Fibroblast of skin of left biceps (primary cell): ENCODE measurements around the gene VWA2.

Experiments
- DNase-seq, 2 experiments: peaks; one replicate each; pipeline ENCODE4 v3.0.0-alpha.2; 2013; ENCODE audit warnings: low read depth in 2 of 2

The VWA2 gene

DNA sequence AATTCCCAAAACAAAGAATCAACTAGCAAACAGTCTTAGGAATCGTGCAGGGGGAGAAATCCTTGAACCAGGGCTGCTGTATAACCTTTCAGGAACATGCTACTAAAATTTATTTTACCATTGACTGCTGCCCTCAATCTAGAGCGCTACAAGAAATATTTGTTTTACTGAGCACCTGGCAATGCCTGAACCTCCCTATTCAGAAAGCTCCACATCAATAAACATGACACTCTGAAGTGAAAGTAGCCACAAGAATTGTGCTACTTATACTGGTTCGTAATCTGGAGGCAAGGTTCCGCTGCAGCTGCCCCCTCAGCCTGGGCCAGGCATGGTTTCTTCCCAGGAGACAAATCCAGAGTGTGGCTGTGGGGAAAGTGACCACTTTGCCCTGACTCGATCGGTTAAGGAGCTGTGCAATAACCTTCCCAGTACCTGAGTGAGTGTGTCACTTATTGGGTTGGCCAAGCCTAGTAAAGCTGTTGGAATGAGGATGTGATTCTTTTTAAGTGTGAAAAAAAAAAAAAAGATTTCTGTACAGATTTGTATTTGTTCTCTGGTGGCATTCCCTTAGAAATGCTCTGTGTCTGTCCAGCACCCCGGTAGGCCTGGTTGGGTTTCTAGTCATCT, 7.7 kb downstream of the VWA2 start:
- DNase-seq = no peak

DNA sequence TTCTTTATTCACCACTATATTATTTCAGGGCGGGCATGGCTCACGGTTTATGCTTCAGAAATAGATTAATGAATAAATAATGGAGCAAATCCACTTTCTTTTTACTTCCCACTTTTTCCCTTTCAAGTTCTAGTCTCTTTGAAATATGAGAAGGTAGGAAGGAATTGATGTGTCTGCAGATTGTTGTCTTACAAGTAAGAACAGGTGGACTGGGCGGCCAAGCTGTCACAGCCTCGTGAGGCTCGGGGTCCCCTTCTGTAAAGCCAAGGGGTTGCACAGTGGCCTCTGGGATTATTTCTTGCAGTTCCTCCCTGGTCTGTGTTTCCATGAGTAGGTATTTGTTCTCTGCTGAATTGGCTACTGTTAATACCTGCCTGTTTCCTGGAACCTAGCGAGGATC, 11.2 kb downstream of the VWA2 start:
- DNase-seq = no peak

DNA sequence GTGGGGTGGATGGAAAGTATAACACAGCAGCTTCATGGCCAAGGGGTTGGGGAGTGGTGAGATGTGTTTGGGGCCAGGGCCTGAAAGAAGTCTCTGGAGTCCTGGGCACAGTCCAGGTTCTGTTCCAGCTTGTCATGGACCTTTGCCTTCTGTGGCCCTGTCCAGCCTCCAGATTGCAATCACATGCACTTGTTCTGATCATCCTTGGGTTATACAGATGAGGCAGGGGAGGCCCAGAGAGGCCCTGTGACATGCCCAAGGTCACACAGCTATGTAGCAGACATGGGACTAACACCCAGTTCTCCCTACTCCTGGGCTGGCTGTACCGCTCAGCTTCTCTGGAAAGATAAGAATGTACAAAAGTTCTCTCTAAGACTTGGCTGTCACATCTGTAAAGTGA, 11.7 kb downstream of the VWA2 start:
- no peak for DNase-seq

DNA sequence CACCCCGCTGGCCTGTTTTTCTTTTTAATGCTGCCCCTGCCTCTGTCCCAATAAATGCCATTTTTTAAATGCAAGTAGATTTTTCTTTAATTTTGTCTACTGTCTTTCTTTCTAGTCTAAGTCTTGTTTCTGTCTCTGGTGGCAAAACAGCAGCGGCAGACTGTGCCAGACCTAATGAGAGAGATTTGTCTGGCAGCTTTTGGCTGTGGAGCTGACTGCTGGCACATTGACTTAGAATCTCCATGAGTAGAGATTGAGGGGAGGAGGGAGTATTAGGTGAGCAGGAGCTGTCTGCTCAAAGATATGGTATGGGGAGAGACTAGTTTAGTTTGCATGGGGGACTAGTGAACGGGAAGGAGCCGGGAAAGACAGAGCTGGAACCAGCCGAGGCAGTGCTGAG, 13.0 kb downstream of the VWA2 start:
- DNase-seq = no peak

DNA sequence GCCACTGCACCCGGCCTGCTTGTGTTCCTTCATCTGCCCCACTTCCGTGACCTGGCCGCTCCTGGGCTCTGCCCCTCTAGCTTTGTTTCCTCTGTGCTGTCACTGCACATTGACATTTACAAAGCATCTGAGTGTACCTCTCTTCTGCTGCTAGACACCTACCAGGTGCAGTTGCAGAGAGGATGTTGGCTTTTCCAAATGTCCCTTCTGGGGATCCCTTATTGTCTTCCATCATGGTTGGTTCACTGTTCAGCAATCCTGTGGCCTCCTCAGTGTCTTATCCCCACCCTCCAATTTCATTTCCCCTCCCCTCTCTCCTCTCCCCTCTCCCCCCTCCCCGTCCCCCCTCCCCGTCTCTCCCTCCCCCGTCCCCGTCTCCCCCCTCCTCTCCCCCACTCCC, 13.8 kb downstream of the VWA2 start:
- DNase-seq = no peak

DNA sequence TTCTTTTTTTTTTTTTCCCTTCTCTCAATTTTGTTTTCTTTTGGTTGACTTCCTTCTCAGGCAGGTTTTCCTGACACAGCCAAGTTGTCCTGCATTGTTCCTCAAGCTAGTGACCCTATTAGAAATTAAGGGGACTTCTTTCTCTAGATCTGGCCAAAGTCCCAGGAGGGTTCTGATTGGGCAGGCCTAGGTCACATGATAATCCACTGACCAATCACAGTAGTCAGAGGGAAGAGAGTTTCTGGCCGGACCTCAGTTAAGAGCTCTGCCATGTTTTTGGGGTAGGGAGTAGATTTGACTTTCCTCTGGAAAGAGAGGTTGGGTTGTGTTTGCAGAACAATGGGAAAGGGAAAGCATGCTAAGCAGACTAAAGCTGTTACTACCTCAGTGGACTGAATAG, 16.2 kb downstream of the VWA2 start:
- no peak for DNase-seq

DNA sequence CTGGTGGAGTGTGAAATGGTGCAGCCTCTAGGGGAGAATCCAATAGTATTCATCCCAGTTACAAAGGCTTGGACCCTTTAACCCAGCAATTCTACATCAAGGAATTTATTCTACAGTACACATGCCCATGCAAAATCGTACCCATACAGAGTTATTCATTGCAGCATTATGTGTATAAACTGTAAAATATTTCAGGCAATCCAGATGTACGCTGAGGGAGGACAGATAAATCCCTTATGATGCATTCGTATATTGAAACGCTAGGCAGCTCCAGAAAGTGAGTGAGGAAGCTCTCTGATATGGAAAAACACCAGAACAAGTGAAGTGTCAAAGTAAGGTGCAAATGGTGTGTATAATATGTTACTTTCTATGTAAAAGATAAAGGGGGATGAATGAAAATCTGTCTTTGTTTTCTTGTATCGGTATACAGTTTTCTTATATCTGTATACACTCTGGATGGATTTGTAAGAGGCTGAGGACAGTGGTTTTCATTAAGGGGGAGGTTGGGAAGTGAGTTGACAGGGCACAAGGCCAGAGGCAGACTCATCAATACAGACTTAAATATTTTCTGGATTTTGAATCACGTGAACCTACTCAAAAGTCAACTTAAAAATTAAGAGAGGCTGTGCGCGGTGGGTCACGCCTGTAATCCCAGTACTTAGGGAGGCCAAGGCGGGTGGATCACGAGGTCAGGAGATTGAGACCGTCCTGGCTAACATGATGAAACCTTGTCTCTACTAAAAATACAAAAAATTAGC, 17.1 kb downstream of the VWA2 start:
- DNase-seq = no peak

DNA sequence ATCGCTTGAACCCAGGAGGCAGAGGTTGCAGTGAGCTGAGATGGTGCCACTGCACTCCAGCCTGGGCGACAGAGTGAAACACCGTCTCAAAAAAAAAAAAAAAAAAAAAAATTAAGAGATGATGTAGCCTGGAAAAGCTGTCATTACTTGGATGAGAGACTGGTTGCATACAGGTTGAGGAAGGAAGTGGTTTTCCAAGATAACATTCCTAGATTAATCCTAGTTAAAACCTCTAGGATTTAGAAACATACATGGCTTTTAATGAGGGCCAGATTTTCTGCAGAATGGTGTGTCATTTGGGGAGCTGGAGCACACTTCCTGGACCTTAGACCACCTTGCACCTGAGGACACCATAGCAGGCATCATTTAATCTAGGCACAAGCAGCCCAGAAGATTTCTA, 17.8 kb downstream of the VWA2 start:
- no peak for DNase-seq

DNA sequence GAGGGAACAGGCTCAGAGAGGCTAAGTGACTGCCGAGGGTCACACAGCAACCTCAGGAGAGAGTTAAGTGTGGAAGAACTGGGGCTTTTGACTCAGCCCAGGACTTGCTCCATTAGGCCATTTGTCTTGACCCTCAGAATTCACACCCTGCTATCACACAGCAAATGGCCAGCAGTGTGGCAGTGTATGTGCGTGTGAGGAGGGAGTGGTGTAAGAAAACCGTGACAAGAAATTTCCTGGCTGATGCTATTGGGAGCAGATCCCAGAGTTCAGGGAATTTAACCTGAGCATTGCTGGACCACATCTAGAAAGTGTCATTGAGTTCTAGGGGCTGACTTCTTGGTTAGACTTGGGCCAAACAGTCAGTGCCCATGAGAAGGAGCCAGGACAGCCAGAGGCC, 18.4 kb downstream of the VWA2 start:
- no peak for DNase-seq

DNA sequence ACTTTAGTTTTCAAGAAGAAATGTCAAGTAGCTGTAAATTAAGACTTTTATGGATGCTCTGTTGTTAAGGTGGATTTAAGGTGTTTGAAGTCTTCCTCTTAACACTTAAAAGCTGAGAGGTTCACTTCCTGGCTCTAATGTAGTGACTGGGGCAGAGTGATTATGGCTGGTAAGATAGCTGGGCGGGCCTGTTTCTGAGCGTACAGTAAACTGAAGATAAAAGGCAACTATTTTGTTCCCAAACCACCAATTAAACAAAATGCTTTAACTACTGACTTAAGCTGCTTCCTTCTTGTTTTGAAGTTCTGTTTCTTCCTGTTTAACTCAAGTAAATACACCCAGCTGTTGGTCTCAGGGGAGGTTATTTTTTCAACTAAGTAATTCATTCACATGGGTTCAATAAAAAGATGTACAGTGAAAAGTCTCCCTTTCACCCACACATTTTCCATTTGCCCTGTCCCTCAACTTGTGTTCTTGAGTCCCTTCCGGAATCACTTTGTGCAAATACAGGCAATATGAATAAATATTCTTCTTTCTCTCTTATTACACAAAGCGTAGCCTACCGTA, 19.3 kb downstream of the VWA2 start:
- no peak for DNase-seq

DNA sequence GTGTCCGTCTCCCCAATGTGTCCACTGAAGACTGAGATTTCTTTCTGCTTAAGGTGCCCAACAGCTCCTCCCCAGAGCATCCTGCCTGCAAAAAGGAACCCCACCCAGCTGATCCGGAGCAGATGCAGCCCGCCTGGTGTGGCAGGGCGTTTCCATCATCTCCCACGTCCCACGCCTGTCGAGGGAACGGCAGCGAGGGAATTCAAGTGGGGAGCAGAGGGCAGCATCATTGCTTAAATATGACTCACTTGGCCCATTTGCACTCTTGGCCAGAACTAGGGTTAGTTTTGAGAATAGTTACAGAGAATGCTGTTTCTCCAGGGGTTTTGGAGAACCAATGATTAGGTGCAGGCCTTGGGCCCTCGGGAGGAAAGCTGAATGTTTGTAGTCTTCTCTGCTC, 20.8 kb downstream of the VWA2 start:
- DNase-seq = no peak

DNA sequence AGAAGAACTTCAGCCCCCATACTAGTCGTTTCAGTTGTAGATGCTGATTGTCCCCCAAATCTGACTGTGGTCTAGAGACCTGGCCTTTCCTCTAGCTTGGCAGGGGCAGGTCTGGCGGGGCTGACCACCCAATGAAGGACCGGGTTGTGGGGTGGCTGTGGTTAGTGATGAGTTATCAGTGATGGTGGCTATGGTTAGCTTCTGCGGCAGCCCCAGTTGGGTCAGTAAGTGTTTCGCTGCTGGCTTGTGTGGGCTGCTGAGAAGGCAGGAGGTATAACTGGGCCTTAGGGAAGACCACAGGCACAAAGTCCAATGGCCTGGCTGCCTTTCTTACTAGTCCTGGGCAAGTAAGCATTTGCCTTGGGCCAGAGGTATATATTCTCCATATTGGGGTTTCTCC, 21.3 kb downstream of the VWA2 start:
- DNase-seq = no peak

DNA sequence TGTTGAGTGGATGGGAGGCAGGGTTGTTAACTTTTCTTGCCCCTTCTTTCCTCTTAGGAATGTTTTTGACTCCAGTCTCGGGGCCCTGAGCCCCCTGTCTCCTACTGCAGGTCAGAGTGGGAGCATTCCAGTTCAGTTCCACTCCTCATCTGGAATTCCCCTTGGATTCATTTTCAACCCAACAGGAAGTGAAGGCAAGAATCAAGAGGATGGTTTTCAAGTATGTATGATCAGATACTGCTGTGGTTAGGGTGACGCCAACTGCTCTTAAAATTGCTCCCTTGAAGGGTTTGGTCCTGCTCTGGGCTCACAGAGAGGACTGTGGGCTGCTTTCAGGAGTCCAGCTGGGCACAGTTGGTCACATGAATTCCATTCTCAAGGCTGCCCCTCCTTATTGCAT, 22.0 kb downstream of the VWA2 start:
- DNase-seq = no peak

DNA sequence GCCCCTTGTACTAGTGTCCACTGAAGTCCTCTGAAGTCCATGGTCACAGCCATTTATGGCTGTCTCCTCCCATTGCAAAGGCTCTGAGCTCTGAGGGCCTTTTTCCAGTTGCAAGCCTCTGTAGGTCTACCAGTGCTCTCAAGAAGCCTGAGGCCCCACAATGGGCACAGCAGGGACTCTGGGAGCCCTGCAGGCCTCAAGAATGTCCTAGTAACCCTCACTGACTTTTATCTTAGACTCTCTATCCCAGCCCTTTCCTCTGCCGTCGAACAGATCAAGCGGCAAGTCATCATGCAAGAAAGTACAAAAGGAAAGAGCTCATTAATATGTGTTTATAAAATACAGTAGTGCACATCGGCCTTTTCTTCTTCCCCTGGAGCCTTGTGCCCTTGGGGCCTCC, 23.4 kb downstream of the VWA2 start:
- no peak for DNase-seq

DNA sequence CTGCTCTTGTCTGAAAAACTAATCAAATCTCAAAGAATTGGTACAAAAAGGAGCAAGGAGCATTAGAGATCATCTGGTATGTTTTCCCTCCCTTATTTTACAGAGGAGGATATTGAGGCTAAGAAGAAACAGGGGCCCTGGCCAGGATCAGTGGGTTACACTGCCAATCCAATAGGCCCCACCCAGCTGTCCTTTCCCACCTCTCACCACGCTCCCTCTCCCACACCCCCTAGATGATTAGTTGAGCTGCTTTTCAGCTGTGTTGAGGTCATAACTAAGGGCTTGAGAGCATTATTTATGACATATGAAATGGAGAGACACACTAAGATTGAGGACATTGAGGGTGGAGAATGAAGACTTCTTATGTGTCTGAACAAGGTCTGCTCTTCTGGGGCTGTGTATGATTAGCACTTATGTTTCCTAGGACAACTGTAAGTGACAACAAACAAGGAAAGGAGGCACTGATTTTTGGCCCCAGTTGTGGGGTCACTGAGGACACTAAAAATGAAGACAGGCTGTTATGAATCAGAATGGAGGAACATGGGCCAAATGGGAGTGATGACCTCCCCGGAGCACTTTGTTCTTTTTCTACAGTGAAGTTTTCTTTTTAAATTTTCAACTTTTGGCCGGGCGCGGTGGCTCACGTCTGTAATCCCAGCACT, 26.5 kb downstream of the VWA2 start:
- DNase-seq = no peak

DNA sequence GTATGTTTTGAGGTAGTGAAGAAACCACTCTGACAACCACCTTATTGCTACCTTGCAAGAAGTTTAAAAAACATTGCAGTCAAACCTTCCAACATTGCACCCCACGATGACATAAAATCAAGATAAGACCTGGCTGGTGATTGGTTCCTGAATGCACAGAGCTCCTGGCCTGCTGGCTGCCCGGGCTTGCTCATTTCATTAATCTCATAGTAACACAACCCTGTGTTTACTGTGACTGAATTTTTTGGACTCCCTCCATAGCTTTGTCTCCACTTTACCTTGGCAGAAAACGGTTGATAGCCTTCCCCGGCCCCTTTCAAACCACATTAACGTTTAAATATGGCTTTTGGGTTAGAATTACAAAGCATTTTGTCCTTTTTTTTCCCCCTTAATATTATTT, 27.5 kb downstream of the VWA2 start:
- no peak for DNase-seq

DNA sequence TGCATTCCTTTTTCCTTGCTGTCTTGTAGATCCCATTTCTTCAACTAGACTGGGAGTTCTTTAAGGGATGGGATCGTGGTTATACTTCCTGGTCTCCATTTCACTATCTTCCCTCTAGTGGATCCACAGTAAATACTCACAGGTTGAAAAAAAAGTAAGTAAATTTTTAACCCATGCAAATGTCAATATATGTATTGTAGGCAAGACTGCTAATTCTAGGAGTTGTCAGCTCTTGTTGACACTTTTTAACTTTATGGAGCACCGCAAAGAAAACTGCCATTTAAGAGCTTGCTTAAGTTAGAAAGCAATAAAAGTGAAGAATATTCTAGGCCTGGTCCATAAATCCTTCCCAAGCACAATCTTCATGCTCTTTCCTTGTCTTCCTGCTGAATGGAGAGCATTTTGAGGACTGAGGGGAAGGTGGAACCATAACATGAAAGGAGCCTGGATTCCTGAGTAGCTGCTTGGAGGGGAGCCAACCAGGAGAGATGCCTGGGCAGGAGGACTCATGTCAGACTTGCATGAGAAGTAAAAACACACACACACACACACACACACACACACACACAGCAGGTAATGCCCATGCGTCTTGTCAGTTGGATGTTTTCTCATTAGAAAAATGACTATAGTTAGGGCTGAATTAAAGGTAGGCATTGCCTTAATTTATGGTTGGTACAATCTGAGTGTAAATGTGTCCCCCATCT, 32.2 kb downstream of the VWA2 start:
- peak; percentile 28 to 32 for DNase-seq

DNA sequence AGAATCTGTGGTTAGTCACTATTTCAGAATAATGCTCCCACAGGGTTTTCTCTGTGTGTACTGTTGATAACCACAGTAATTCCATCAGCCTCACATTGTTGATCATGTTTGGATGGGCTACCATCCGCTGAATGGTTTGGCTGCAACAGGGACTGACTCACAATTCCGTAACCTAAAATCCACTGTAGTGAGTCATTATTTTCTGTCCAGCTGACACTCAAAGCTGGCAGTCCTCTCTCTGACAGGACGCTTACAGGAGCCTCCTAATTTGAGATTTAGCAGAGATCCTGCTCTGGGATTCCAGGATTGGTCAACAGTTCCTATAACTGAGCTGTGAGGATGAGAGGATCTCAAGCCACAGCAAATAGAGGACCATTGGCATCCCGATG, 32.7 kb downstream of the VWA2 start:
- peak; percentile 82 to 83 for DNase-seq

DNA sequence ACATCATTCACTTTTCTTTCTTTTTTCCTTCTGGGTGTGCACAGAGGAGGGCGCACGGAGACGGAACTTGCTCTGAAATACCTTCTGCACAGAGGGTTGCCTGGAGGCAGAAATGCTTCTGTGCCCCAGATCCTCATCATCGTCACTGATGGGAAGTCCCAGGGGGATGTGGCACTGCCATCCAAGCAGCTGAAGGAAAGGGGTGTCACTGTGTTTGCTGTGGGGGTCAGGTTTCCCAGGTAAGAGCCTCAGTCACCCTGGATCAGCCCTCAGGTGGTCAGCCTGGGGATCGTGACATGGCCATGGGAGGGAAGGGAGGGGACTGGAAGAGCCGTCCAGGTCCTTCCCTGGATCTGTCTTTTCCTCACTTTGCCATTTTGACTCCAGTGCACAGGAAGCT, 33.6 kb downstream of the VWA2 start:
- no peak for DNase-seq

DNA sequence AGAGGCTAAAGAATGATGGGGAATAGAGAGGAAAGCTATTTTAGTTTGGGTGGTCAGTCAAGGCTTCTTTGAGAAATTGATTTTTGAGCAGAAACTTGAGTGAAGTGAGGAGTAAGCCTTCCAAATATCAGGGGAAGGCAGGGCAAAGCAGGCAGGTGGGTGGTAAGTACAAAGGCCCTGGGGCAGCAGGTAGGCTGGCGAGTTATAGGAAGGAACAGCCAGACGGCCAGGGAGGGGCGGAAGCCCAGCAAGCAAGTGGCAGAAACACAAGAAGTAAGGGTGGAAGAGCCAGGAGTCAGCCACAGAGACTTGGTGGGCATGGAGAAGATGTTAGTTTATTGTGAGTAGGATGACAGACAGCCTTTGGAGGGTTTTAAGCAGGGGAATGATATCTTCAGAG, 34.9 kb downstream of the VWA2 start:
- DNase-seq = no peak

DNA sequence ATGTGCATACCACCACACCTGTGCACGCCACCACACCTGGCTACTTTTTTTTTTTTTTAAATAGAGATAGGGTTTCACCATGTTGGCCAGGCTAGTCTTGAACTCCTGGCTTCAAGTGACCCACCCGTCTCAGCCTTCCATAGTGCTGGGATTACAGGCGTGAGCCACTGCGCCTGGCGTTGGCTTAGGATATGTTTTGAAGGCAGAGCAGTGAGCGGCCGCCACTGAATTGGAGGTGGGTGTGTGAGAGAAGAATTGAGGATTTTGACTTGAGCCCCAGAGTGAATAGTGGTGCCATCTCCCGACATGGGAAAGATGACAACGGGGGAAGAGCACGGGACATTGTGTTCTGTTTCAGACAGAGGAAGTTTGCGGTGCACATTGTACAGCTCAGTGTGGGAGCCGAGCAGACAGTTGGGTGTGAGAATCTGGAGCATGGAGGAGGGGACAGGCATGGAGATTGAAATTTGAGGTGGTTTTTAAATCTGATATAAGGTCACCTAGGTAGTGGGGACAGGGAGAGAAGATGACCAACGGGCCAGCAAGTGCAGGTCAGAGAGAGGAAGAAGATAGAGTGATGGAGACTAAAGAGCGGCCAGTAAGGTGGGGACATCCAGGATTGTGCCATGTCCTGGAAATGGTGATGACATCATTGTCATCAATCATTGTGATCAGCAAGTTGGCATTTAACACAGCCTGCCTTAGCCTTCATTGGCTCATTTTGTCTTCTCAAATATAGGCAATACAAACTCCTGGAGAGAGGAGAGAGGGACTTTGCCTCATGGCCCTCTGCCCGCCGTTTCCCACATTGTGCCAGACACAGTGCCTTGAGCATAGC, 35.8 kb downstream of the VWA2 start:
- DNase-seq = no peak
